OCI-LY3 (cell line): ENCODE results near the gene WDR86.

ENCODE experiments used
- H2AFZ ChIP-seq: fragments of 200-600, 300-600 bp; shearing (Covaris generic); 2 replicates; pipeline ENCODE4 v1.6.0; 2014; ENCODE audit warnings: antibody characterized with exemption, low read depth, low read length
- H3K27ac ChIP-seq: fragments of 200-600, 300-600 bp; sonication (generic); 2 replicates; pipeline ENCODE4 v1.5.1; 2014; ENCODE audit warnings: mild to moderate bottlenecking, low read length, moderate library complexity, mixed read lengths
- H3K27me3 ChIP-seq: fragments of 200-600, 300-600 bp; sonication (generic); 2 replicates; pipeline ENCODE4 v1.6.1; 2014; ENCODE audit warnings: low read depth, low read length, mixed read lengths
- H3K36me3 ChIP-seq: fragments of 200-600, 300-600 bp; sonication (generic); replicated peaks from 2 replicates; pipeline ENCODE3; 2014; ENCODE audit warnings: low read depth, low read length, mixed read lengths
- H3K4me1 ChIP-seq: fragments of 300-600, 200-600 bp; sonication (generic); 2 replicates; pipeline ENCODE4 v1.6.1; 2014; ENCODE audit warnings: low read length, mixed read lengths
- H3K4me2 ChIP-seq: fragments of 200-600, 300-600 bp; sonication (generic); 2 replicates; pipeline ENCODE4 v1.6.1; 2014; ENCODE audit warnings: low read length, mixed read lengths
- H3K4me3 ChIP-seq: fragments of 300-600, 200-600 bp; sonication (generic); 2 replicates; pipeline ENCODE4 v1.5.1; 2014; ENCODE audit warnings: antibody characterized with exemption, mild to moderate bottlenecking, low read length, moderate library complexity
- H3K79me2 ChIP-seq: fragments of 300-600, 200-600 bp; shearing (Covaris generic); 2 replicates; pipeline ENCODE4 v1.6.1; 2014; ENCODE audit warnings: mild to moderate bottlenecking, low read length, mixed read lengths
- H3K9ac ChIP-seq: fragments of 300-600, 200-600 bp; shearing (Covaris generic); 2 replicates; pipeline ENCODE4 v1.6.0; 2014; ENCODE audit warnings: mild to moderate bottlenecking, low read length, moderate library complexity
- H3K9me3 ChIP-seq: fragments of 200-600, 300-600 bp; shearing (Covaris generic); 2 replicates; pipeline ENCODE4 v1.6.1; 2014; ENCODE audit warnings: low read length, mixed read lengths; ENCODE audit not compliant: insufficient read depth
- H4K20me1 ChIP-seq: fragments of 200-600, 300-600 bp; sonication (generic); 2 replicates; pipeline ENCODE4 v1.6.1; 2016; ENCODE audit warnings: low read length, mixed read lengths; ENCODE audit not compliant: insufficient read depth
- EZH2phosphoT487 ChIP-seq: fragments of 200-600 bp; shearing (Covaris generic); IDR thresholded peaks from 2 replicates; pipeline ENCODE4 v1.6.1; 2018; ENCODE audit warnings: antibody characterized with exemption, mixed run types, low read depth
- TF ChIP-seq, protein P1 (sequence below): fragments of 200-600, 300-600 bp; sonication (generic); IDR thresholded peaks from 2 replicates; pipeline ENCODE4 v1.5.1; 2014; ENCODE audit warnings: antibody characterized with exemption, low read length, low read depth

Gene WDR86

DNA sequence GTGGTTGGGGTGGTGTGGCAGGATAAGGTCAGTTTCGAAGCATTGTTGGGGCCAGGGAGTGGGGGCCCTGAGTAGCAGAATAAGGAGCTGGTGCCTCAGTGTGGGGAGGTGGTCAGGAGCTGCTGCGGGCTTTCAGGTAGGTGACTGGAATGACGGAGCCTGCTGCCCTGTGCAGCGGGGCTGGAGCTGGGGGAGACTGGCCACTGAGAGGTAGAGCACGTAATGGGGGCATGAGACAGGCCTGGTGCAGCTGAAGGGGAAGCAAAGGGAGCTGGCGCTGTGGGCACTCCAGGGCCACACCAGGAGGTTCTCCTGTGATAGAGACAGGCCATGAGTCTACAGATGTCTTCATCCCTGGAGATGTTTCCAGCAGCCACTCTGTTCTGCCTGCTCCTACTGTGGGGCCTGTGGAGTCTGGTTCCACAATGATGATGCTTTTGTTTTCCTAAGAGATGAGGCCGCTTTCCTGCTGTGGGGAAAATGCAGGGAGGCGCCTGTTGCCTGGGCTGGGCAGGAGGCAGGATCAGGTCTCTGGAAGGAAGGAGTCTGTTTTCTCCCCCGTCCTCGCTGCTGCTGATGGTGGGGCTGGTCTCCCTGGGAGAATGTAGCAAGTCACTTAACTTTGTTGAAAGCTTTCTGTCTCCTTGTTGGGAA is 37.1 kb downstream of the WDR86 start:
- no peak overlapping the region for H3K27ac ChIP-seq
- TF ChIP-seq EZH2phosphoT487, result no peak
- TF ChIP-seq, protein P1, sequence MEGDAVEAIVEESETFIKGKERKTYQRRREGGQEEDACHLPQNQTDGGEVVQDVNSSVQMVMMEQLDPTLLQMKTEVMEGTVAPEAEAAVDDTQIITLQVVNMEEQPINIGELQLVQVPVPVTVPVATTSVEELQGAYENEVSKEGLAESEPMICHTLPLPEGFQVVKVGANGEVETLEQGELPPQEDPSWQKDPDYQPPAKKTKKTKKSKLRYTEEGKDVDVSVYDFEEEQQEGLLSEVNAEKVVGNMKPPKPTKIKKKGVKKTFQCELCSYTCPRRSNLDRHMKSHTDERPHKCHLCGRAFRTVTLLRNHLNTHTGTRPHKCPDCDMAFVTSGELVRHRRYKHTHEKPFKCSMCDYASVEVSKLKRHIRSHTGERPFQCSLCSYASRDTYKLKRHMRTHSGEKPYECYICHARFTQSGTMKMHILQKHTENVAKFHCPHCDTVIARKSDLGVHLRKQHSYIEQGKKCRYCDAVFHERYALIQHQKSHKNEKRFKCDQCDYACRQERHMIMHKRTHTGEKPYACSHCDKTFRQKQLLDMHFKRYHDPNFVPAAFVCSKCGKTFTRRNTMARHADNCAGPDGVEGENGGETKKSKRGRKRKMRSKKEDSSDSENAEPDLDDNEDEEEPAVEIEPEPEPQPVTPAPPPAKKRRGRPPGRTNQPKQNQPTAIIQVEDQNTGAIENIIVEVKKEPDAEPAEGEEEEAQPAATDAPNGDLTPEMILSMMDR, result no peak

DNA sequence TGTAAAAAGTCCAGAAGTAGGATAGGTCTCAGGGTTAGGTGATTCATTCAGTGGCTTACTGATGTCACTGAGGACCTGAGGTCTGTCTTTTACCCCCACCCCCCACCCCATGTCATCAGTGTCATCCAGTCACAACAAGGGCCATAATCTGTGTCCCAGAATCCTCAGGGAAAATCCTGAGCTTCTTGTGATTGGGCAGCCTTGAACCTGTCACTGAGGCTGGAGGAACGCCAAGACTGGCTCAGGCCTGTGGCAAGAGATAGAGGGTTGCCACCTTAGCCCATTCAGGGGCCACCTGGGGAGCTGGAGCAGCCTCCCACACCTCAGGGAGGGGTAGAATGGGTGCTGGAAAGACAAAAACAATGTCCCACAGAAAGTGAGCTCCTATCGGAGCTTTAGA is 38.6 kb downstream of the WDR86 start:
- Histone ChIP-seq H3K4me2 (no peak overlapping the region), H3K36me3 (no peaks in the 10 kb centered on the region), H4K20me1 (no peaks in the 10 kb centered on the region; the same call in 1 of the 2 replicates), H2AFZ (no peak overlapping the region), H3K27ac (no peak overlapping the region), H3K4me3 (no peak overlapping the region), H3K4me1 (peaks cover 2% of the 10 kb centered on the region; the same call in 1 of the 2 replicates), H3K9ac (no peak overlapping the region), H3K27me3 (no peaks in the 10 kb centered on the region), H3K79me2 (no peaks in the 10 kb centered on the region), H3K9me3 (no peaks in the 10 kb centered on the region)
- TF ChIP-seq EZH2phosphoT487, result no peak
- TF ChIP-seq, protein P1, result no peak

More for the DNA sequence above, 37.1 kb downstream of the WDR86 start:
- Histone ChIP-seq H3K27me3 (no peaks in the 10 kb centered on the region), H3K4me1 (peaks cover 2% of the 10 kb centered on the region; the same call in 1 of the 2 replicates), H4K20me1 (no peaks in the 10 kb centered on the region; the same call in 1 of the 2 replicates), H2AFZ (no peak overlapping the region), H3K4me2 (no peak overlapping the region), H3K36me3 (no peaks in the 10 kb centered on the region), H3K9ac (no peak overlapping the region), H3K4me3 (no peak overlapping the region), H3K9me3 (no peaks in the 10 kb centered on the region), H3K79me2 (no peaks in the 10 kb centered on the region)

DNA sequence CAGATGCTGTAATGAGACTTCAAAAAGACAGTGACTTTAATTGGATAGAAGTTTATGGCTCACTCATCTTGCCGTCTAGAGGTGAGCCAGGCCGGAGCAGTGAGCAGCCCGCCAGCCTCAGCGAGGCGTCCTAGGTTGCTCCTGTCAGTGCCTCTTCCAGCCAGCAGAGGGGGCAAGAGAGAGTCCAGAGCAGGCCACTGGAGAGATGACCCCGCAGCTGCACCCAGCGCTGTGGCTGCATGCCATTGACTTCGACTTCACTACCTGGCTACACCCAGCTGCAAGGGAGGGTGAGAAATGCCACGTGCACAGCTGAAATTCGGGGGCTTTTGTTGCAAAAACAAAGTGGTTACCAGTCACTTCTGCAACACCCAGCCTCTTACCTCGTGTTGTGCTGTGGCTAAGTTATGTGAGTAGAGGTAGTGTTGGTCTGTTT is 41.7 kb downstream of the WDR86 start:
- TF ChIP-seq, protein P1, result peak; percentile 88
- no peak for TF ChIP-seq EZH2phosphoT487
- no peaks in the 10 kb centered on the region for H4K20me1 ChIP-seq
- no peaks in the 10 kb centered on the region for H3K79me2 ChIP-seq
- peaks cover 2% of the 10 kb centered on the region; the same call in 1 of the 2 replicates for H3K4me1 ChIP-seq
- no peak overlapping the region for H2AFZ ChIP-seq
- H3K4me3 ChIP-seq, result no peak overlapping the region
- H3K9ac ChIP-seq, result no peak overlapping the region
- H3K9me3 ChIP-seq, result no peaks in the 10 kb centered on the region
- H3K27me3 ChIP-seq, result no peaks in the 10 kb centered on the region
- H3K4me2 ChIP-seq, result no peak overlapping the region
- no peak overlapping the region for H3K27ac ChIP-seq
- H3K36me3 ChIP-seq, result peaks cover 4% of the 10 kb centered on the region

DNA sequence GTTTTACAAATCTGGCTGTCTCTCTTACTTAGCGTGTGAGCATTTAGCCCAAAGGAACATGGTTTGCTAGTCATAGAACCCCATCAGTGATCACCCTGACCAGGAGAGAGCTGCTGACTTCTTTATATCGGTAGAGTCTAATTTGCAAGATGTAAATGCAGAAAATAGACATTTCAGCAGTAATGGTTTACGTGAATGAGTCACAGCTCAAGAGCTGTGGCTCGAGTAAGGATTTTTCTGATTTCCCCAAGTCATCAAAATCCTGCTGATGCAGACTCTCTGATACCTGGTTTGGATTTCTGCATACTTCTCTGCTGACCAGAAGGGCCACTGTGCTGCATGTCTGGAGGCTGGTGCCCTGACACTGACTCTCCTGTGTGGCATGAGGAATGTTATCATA is 42.6 kb downstream of the WDR86 start:
- no peak overlapping the region for H3K27ac ChIP-seq
- no peak overlapping the region for H3K4me2 ChIP-seq
- no peak for TF ChIP-seq EZH2phosphoT487
- TF ChIP-seq, protein P1, result no peak
- H2AFZ ChIP-seq, result no peak overlapping the region
- H4K20me1 ChIP-seq, result no peaks in the 10 kb centered on the region
- peaks cover 13% of the 10 kb centered on the region for H3K36me3 ChIP-seq
- H3K9ac ChIP-seq, result no peak overlapping the region
- peaks cover 2% of the 10 kb centered on the region; the same call in 1 of the 2 replicates for H3K4me1 ChIP-seq
- H3K9me3 ChIP-seq, result no peaks in the 10 kb centered on the region
- no peaks in the 10 kb centered on the region for H3K27me3 ChIP-seq
- H3K4me3 ChIP-seq, result no peak overlapping the region
- no peaks in the 10 kb centered on the region for H3K79me2 ChIP-seq
